OCI-LY7 (cell line): Measurements from ENCODE around the gene EXOC4. TPM values are rescaled to one million over a fixed set of nuclear protein-coding genes. Genes with fewer than 3 reads are reported as not detected.

ENCODE experiments used
- BruUV-seq: library from RNA; stranded (reverse); fragments of 400-500 nt; replicated peaks from 2 replicates; lab custom pipeline; 2021; lab: Mats Ljungman, UMichigan
- CTCF ChIA-PET: fragments of 300-600 bp; sonication (Branson Sonifier 250); formaldehyde crosslinking; loops from one replicate; lab custom pipeline; 2022; ENCODE audit warnings: antibody characterized with exemption; ENCODE audit not compliant: unreplicated experiment; lab: Charles Lee
- POLR2A ChIA-PET: fragments of 300-600 bp; sonication (Branson Sonifier 250); formaldehyde crosslinking; loops from one replicate; lab custom pipeline; 2022; ENCODE audit warnings: antibody characterized with exemption; lab: Charles Lee
- DNase-seq: peaks from one replicate; pipeline ENCODE4 v3.0.0-alpha.2; 2015; ENCODE audit warnings: low spot score
- H2AFZ ChIP-seq: fragments of 200-600 bp; sonication (generic), shearing (Covaris generic); 2 replicates; pipeline ENCODE4 v1.6.1; 2014; ENCODE audit warnings: mild to moderate bottlenecking, antibody characterized with exemption, low read length, moderate library complexity
- H3K27ac ChIP-seq: fragments of 200-600 bp; sonication (generic); 2 replicates; pipeline ENCODE4 v1.5.1; 2014; ENCODE audit warnings: mixed run types, low read depth, mild to moderate bottlenecking, moderate library complexity, low read length, inconsistent platforms; ENCODE audit not compliant: poor library complexity, severe bottlenecking
- H3K36me3 ChIP-seq: fragments of 200-600 bp; sonication (generic); 2 replicates; pipeline ENCODE4 v1.6.1; 2014; ENCODE audit warnings: mild to moderate bottlenecking, antibody characterized with exemption, low read length, moderate library complexity, mixed read lengths; ENCODE audit not compliant: insufficient read depth
- H3K4me1 ChIP-seq: fragments of 200-600 bp; sonication (generic); 2 replicates; pipeline ENCODE4 v1.5.1; 2014; ENCODE audit warnings: mild to moderate bottlenecking, low read length; ENCODE audit not compliant: insufficient read depth, poor library complexity, severe bottlenecking
- H3K4me2 ChIP-seq: fragments of 200-600 bp; sonication (generic); 2 replicates; pipeline ENCODE4 v1.6.1; 2014; ENCODE audit warnings: mild to moderate bottlenecking, low read length
- H3K4me3 ChIP-seq: fragments of 200-600 bp; sonication (generic); 2 replicates; pipeline ENCODE4 v1.5.1; 2014; ENCODE audit warnings: mild to moderate bottlenecking, low read depth, low read length; ENCODE audit not compliant: poor library complexity, severe bottlenecking
- H3K79me2 ChIP-seq: fragments of 200-600 bp; sonication (generic); 2 replicates; pipeline ENCODE4 v1.6.1; 2016; ENCODE audit warnings: low read depth, mild to moderate bottlenecking, low read length, moderate library complexity, mixed read lengths; ENCODE audit not compliant: insufficient read depth
- H3K9me2 ChIP-seq: fragments of 200-600 bp; sonication (generic); 2 replicates; pipeline ENCODE4 v1.6.1; 2016; ENCODE audit warnings: mild to moderate bottlenecking, low read length, mixed read lengths; ENCODE audit not compliant: insufficient read depth
- H3K9me3 ChIP-seq: fragments of 200-600 bp; sonication (generic); 2 replicates; pipeline ENCODE4 v1.6.1; 2014; ENCODE audit warnings: mild to moderate bottlenecking, mixed run types, low read length, mixed read lengths
- H4K20me1 ChIP-seq: fragments of 200-600 bp; sonication (generic); 2 replicates; pipeline ENCODE4 v1.6.1; 2014; ENCODE audit warnings: mild to moderate bottlenecking, antibody characterized with exemption, low read length, moderate library complexity, mixed read lengths; ENCODE audit not compliant: insufficient read depth
- CTCF ChIP-seq: fragments of 200-600 bp; sonication (generic); conservative IDR thresholded peaks from 2 replicates; pipeline ENCODE4 v1.5.1; 2014; ENCODE audit warnings: mild to moderate bottlenecking, antibody characterized with exemption, low read length, moderate library complexity, mixed read lengths
- EZH2phosphoT487 ChIP-seq: fragments of 200-600 bp; sonication (generic); IDR thresholded peaks from 2 replicates; pipeline ENCODE4 v1.6.1; 2018; ENCODE audit warnings: low read depth, borderline replicate concordance, mild to moderate bottlenecking, mixed run types, antibody characterized with exemption, low read length, moderate library complexity, mixed read lengths
- intact Hi-C: fragments of 100-400 bp; cut with micrococcal nuclease; formaldehyde crosslinking; loops from one replicate; pipeline ENCODE4 v1.10.0; 2022; ENCODE audit not compliant: unreplicated experiment
- total RNA-seq, 2 experiments: library from RNA; depleted of rRNA in 1 of 2; stranded (reverse); fragments of >200 nt in 1 of 2; shearing (Covaris generic) in 1 of 2; gene quantifications; 2 replicates each; pipeline ENCODE4 v1.2.3, GENCODE V29; 2014 to 2022

Gene EXOC4
- total RNA-seq, 2 experiments from 2014 or later, result 75.1 to 93.2 TPM

- TF ChIP-seq EZH2phosphoT487 (no peak), CTCF (no peak)
These were observed 57.5 kb downstream of the EXOC4 start for GRCh38 chr7:133310232-133310862.

GRCh38 chr7:133313575-133313974, 60.7 kb downstream of the EXOC4 start:
- TF ChIP-seq CTCF, result no peak
- ChIA-PET CTCF (no interaction called here), POLR2A (interaction anchor here (0.6 to 0.7 kb wide), 3 partner anchors 13 to 195 kb away, joined by 3 read pairs; no protein-coding TSS in a partner anchor)
- Histone ChIP-seq H3K9me3 (no peaks in the 10 kb centered on the region), H3K4me2 (no peak overlapping the region), H3K4me1 (no peaks in the 10 kb centered on the region), H3K36me3 (peaks cover 9% of the 10 kb centered on the region; the same call in 1 of the 2 replicates), H3K9me2 (no peaks in the 10 kb centered on the region), H3K4me3 (no peak overlapping the region), H3K27ac (no peak overlapping the region), H3K79me2 (no peaks in the 10 kb centered on the region), H2AFZ (no peak overlapping the region), H4K20me1 (no peaks in the 10 kb centered on the region)
- DNase-seq, result no peak
- intact Hi-C loops, result no loop called here
- no TSS peak for BruUV-seq

More at GRCh38 chr7:133310232-133310862, 57.5 kb downstream of the EXOC4 start:
- Histone ChIP-seq H3K79me2 (no peaks in the 10 kb centered on the region), H3K4me3 (no peak overlapping the region), H3K4me2 (no peak overlapping the region), H3K9me3 (no peaks in the 10 kb centered on the region), H3K36me3 (peaks cover 40% of the 10 kb centered on the region), H3K4me1 (no peaks in the 10 kb centered on the region), H4K20me1 (no peaks in the 10 kb centered on the region), H2AFZ (no peak overlapping the region), H3K9me2 (no peaks in the 10 kb centered on the region), H3K27ac (no peak overlapping the region)
- POLR2A ChIA-PET, result interaction anchor here (0.5 to 0.7 kb wide), 2 partner anchors 16 to 837 kb away, joined by 3 read pairs; no protein-coding TSS in a partner anchor
- CTCF ChIA-PET, result no interaction called here
- BruUV-seq, result no TSS peak
- intact Hi-C loops, result no loop called here
- no peak for DNase-seq

GRCh38 chr7:133314084-133314483, 61.2 kb downstream of the EXOC4 start:
- POLR2A ChIA-PET, result interaction anchor here (0.7 kb wide), 2 partner anchors 13 to 51 kb away, joined by 3 read pairs; no protein-coding TSS in a partner anchor
- BruUV-seq, result no TSS peak
- no peak overlapping the region for H3K4me2 ChIP-seq
- peaks cover 4% of the 10 kb centered on the region; the same call in 1 of the 2 replicates for H3K36me3 ChIP-seq
- TF ChIP-seq CTCF, result no peak
- TF ChIP-seq EZH2phosphoT487, result no peak
- no peak overlapping the region for H3K4me3 ChIP-seq
- H3K9me3 ChIP-seq, result no peaks in the 10 kb centered on the region
- no peak for DNase-seq
- no peaks in the 10 kb centered on the region for H3K4me1 ChIP-seq
- H3K9me2 ChIP-seq, result no peaks in the 10 kb centered on the region
- H3K27ac ChIP-seq, result no peak overlapping the region
- no peak overlapping the region for H2AFZ ChIP-seq
- CTCF ChIA-PET, result no interaction called here
- no peaks in the 10 kb centered on the region for H3K79me2 ChIP-seq
- no peaks in the 10 kb centered on the region for H4K20me1 ChIP-seq
- intact Hi-C loops, result no loop called here
